ENCODE measurements around the gene MC3R. TPM values are rescaled to one million over a fixed set of nuclear protein-coding genes. Genes with fewer than 3 reads are reported as not detected.

Gene MC3R
- total and polyA plus RNA-seq, 2 of the 8 experiments (the other 6 are each of a cell fraction or from before 2014, with no cell fraction given): not detected

- no peak for TF ChIP-seq CHD7 (IDR thresholded peaks at IDR 0.05; ENCODE audit: insufficient replicate concordance, low read length)
- no peak for TF ChIP-seq RXRA (IDR thresholded peaks at IDR 0.05; ENCODE audit: insufficient read depth, low read depth, low read length)
- TF ChIP-seq RFX5 (IDR thresholded peaks at IDR 0.05; ENCODE audit: borderline replicate concordance, low read depth, low read length): no peak
- TF ChIP-seq E2F6 (IDR thresholded peaks at IDR 0.05): peak; percentile 88
- peak; percentile 63 to 94 (median 84) for TF ChIP-seq CTCF (IDR thresholded peaks at IDR 0.05; ENCODE audit: control extremely low read depth in 1 of 3, insufficient read depth in 1 of 3, low read depth in 1 of 3, low read length in 3 of 3)
- TF ChIP-seq RAD21 (IDR thresholded peaks at IDR 0.05 in 1 of 2, conservative IDR thresholded peaks at IDR 0.05 in 1 of 2; ENCODE audit: low read depth in 2 of 2, low read length in 2 of 2): peak; percentile 78 to 82
Measured at GRCh38 chr20:56249244-56249955, 868 bp downstream of the MC3R start (continued).
